ENCODE measurements around the gene CHD9NB.

- TF ChIP-seq POLR2AphosphoS5 (IDR thresholded peaks at IDR 0.05; ENCODE audit: borderline replicate concordance, low read depth, low read length) (no peak), EZH2 (IDR thresholded peaks at IDR 0.05) (no peak)
Observed at GRCh38 chr16:53014287-53014686, 38.4 kb downstream of the CHD9NB start.

All from SK-N-MC (cell line).